Gastroesophageal sphincter (tissue), 4 donors: ENCODE results near the gene ZEB1. TPM values are rescaled to one million over a fixed set of nuclear protein-coding genes. Genes with fewer than 3 reads are reported as not detected.

Experiments
- ATAC-seq: fragments of 150-250 bp; one replicate; pipeline ENCODE4 v1.9.1; 2016; ENCODE audit warnings: mild to moderate bottlenecking, moderate library complexity
- H3K27ac ChIP-seq, 4 donors: fragments of 200-600 bp; sonication (generic) in 3 of 4; 1 replicate in 3 of 4; 2 replicates in 1 of 4; pipeline ENCODE4 v1.5.1; 2016 to 2019
- H3K27me3 ChIP-seq: fragments of 200-600 bp; sonication (generic); one replicate; pipeline ENCODE4 v1.5.1; 2019
- H3K36me3 ChIP-seq, 2 donors: fragments of 200-600 bp; sonication (generic); one replicate each; pipeline ENCODE4 v1.5.1; 2019; ENCODE audit warnings: control low read depth in 1 of 2
- H3K4me1 ChIP-seq, 3 donors: fragments of 200-600 bp; sonication (generic); 1 replicate in 2 of 3; 2 replicates in 1 of 3; pipeline ENCODE4 v1.5.1; 2016 to 2019; ENCODE audit warnings: control low read depth in 2 of 3
- H3K4me3 ChIP-seq, 2 donors: fragments of 200-600 bp; sonication (generic); one replicate each; pipeline ENCODE4 v1.5.1; 2019; ENCODE audit warnings: mild to moderate bottlenecking in 1 of 2, moderate library complexity in 1 of 2
- H3K9me3 ChIP-seq, 3 donors: fragments of 200-600 bp; sonication (generic); one replicate each; pipeline ENCODE4 v1.5.1; 2017 to 2019; ENCODE audit warnings: control low read depth in 2 of 3
- EP300 ChIP-seq: sonication (generic); formaldehyde crosslinking; IDR thresholded peaks from one replicate; pipeline ENCODE4 v1.6.1; 2017; ENCODE audit warnings: antibody characterized with exemption, mild to moderate bottlenecking
- POLR2A ChIP-seq, 2 donors: fragments of 450-650 bp; IDR thresholded peaks; one replicate each; pipeline ENCODE4 v1.6.1; 2017; ENCODE audit warnings: antibody characterized with exemption in 2 of 2, mild to moderate bottlenecking in 2 of 2, moderate library complexity in 1 of 2
- POLR2AphosphoS5 ChIP-seq: sonication (generic); formaldehyde crosslinking; IDR thresholded peaks from one replicate; pipeline ENCODE4 v1.6.1; 2017; ENCODE audit warnings: antibody characterized with exemption
- WGBS, 2 donors: methylation state at CpG; one replicate each; pipeline ENCODE4 v1.1.5; 2018; ENCODE audit warnings: low coverage in 1 of 2; 5-methylcytosine and 5-hydroxymethylcytosine counted together
- total RNA-seq, 4 donors: library from RNA; depleted of rRNA; stranded (reverse); fragments of >200 nt; gene quantifications; one replicate each; pipeline ENCODE4 v1.1.0, GENCODE V29; 2016
- TF ChIP-seq, protein P1 (sequence below), 4 experiments: fragments of 200-600 bp in 2 of 4; fragments of 450-650 bp in 2 of 4; sonication (generic) in 1 of 4; IDR thresholded peaks; one replicate each; pipeline ENCODE4 v1.5.1; 2017 to 2019; ENCODE audit warnings: antibody characterized with exemption in 4 of 4, mild to moderate bottlenecking in 2 of 4, moderate library complexity in 2 of 4

ZEB1 gene
- total RNA-seq, 4 donors from 2014 or later = 191 to 219 (median 198) TPM

DNA sequence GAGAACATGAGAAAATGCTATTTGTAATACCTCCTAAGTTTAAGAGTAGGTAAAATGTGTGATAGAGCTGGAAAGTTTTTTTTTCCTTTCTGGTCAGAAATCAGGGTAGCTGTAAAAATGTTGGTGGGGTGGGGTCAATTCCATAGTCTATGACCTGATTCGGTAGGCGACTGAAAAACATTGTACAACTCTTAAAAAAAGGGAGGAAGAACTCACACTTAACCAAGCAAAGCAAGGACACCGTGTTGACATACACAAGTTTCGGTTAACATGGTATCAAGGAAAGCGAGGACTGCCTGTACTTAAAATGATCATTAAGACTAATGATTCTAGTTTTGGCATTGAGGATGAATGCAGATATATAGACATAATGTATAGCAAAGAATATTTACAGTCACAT lies 1.8 kb upstream of the ZEB1 start:
- TF ChIP-seq EP300 (no peak), POLR2AphosphoS5 (no peak), POLR2A (IDR thresholded peaks at IDR 0.05) (no peak)
- TF ChIP-seq, protein P1, sequence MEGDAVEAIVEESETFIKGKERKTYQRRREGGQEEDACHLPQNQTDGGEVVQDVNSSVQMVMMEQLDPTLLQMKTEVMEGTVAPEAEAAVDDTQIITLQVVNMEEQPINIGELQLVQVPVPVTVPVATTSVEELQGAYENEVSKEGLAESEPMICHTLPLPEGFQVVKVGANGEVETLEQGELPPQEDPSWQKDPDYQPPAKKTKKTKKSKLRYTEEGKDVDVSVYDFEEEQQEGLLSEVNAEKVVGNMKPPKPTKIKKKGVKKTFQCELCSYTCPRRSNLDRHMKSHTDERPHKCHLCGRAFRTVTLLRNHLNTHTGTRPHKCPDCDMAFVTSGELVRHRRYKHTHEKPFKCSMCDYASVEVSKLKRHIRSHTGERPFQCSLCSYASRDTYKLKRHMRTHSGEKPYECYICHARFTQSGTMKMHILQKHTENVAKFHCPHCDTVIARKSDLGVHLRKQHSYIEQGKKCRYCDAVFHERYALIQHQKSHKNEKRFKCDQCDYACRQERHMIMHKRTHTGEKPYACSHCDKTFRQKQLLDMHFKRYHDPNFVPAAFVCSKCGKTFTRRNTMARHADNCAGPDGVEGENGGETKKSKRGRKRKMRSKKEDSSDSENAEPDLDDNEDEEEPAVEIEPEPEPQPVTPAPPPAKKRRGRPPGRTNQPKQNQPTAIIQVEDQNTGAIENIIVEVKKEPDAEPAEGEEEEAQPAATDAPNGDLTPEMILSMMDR (IDR thresholded peaks at IDR 0.05) = no peak

DNA sequence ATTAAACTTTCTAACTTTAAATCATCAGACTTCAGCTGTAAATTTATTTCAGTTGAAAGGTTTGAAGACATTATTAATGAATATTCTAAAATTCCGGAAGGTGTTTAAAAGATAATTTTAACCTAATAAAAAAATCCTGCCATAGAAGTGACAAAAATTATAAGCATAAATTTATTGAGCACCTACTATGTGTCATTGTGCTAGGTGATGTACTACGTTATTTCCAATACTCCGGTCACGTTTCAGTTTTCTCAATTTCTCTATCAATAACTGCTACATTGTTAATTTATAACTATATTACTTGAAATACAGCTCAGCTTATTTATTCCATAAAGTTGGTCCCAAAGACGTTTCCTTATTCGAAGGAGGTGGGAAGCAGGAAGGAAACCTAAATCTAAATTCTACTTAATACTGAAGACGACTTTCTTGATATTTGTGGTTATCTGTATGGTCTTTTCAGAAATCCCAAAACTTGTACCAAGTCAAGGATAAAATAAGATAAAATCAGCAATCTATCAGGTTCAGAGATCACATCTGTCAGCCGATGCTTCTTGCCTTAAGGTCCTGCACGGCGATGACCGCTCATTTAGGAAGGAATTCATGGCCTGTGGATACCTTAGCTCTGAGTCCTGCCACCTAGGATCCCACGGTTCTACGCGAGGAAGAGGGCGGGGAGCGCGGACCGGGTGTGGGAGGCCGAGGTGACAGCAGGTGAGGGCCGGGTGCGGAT lies 1.2 kb upstream of the ZEB1 start:
- no peaks in the 10 kb centered on the region for H3K9me3 ChIP-seq
- peaks cover 2 to 33% (median 4%) of the 10 kb centered on the region in 3 donors for H3K4me1 ChIP-seq
- no peak for ATAC-seq
- TF ChIP-seq POLR2AphosphoS5 (no peak), POLR2A (IDR thresholded peaks at IDR 0.05) (no peak), EP300 (no peak)
- TF ChIP-seq, protein P1 (IDR thresholded peaks at IDR 0.05) = no peak
- peak overlapping the region; percentile 95 to 100 (median 96) for H3K27ac ChIP-seq
- H3K27me3 ChIP-seq = no peaks in the 10 kb centered on the region
- WGBS, 2 donors = 58 to 65% methylated on average over 9 to 10 of the region's 21 CpGs
- no peaks in the 10 kb centered on the region for H3K36me3 ChIP-seq
- H3K4me3 ChIP-seq = peak overlapping the region; percentile 80 to 96

More for the DNA sequence above, 1.8 kb upstream of the ZEB1 start:
- 94 to 98% methylated on average over 5 of the region's 5 CpGs for WGBS, 2 donors
- peaks cover 2 to 27% (median 4%) of the 10 kb centered on the region in 3 donors for H3K4me1 ChIP-seq
- no peaks in the 10 kb centered on the region for H3K36me3 ChIP-seq
- H3K9me3 ChIP-seq = no peaks in the 10 kb centered on the region
- H3K4me3 ChIP-seq = no peak overlapping the region
- no peak overlapping the region for H3K27ac ChIP-seq
- no peak for ATAC-seq
- no peaks in the 10 kb centered on the region for H3K27me3 ChIP-seq

DNA sequence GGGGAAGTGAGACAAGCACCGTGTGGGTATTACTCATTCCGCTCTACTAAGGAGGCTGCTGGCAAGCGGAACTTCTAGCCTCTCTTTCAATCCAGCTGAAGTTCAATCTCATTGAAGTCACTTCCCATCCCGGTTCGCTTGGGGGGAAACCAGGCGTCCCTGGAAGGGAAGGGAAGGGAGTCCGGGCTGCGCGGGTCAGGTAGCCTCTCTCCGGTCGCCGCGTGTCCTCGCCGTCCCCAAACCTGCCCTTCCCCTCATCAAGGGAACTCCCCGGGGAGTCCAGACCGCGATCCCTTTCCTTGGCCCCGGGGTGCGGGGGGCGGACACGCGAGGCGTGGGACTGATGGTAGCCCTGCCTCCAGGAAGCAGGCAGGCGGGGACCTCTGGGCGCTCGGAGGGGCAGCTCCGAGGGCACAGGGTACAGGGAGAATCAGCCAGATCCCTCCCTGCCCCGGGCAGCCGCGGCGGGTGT lies 598 bp upstream of the ZEB1 start:
- Histone ChIP-seq H3K27me3 (no peaks in the 10 kb centered on the region), H3K4me3 (peak overlapping the region; percentile 80 to 96), H3K9me3 (no peaks in the 10 kb centered on the region), H3K36me3 (no peaks in the 10 kb centered on the region), H3K4me1 (peaks cover 2 to 39% (median 4%) of the 10 kb centered on the region in 3 donors), H3K27ac (peak overlapping the region; percentile 95 to 100 (median 96))
- ATAC-seq = peak; percentile 62
- no CpG with 5 or more reads among the region's 32 CpGs for WGBS, 2 donors
- TF ChIP-seq POLR2A (IDR thresholded peaks at IDR 0.05) (peak in 1 of 2 donors; percentile 12), EP300 (no peak), POLR2AphosphoS5 (peak; percentile 8)
- TF ChIP-seq, protein P1 (IDR thresholded peaks at IDR 0.05) = no peak

DNA sequence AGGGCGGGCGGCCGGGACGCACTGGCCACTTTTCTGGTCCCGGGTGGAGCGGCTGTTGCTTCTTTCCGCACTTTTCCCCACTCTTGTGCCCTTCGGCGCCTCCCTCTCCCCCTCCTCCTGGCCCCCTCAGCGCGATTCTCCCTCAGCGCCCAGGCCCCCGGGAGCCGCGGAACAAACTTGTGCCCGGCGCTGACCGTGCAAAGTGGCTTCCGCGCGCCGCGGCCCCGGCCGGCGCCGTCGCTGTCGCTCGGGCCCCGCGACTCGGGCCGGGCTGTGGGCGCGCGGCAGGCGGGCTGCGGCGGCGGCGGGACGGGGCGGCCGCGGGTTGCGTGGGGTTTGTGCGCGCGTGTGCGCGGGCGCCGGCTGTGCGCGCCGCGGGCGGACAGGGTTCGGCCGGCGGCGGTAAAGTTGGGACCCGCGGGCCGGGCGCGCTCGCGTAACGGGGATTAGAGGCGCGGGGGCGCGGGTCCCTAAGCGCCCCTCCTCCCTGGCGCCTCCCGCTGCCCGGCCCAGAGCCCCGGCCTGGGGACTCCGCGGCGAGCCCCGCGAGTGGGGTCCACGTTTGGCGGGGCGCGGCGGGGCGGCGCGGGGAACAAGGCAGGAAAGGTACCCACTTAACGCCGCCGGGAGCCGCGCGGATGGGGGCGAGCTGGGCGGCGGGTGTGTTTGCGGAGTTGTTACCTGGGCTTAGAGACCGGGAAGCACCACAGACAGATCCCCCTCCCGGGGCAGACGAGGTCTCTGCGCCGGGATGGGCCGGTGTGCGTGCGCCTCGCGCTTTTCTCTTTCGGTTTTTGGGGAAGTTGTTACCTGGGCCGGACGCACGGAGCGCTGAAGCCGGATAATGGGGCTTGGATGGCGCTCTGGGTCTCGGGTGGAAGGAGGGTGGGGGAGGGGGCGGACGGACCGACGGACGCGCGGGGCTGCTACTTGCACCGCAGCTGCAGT lies 860 bp downstream of the ZEB1 start:
- H3K9me3 ChIP-seq = no peaks in the 10 kb centered on the region
- no peaks in the 10 kb centered on the region for H3K27me3 ChIP-seq
- peak overlapping the region; percentile 95 to 100 (median 96) for H3K27ac ChIP-seq
- H3K4me1 ChIP-seq = peaks cover 3 to 48% (median 4%) of the 10 kb centered on the region in 3 donors
- peak overlapping the region; percentile 80 to 96 for H3K4me3 ChIP-seq
- peak; percentile 20 for ATAC-seq
- H3K36me3 ChIP-seq = no peaks in the 10 kb centered on the region
- TF ChIP-seq, protein P1 (IDR thresholded peaks at IDR 0.05) = peak in 2 of 4 experiments; percentile 4 to 10
- TF ChIP-seq EP300 = no peak
- no peak for TF ChIP-seq POLR2AphosphoS5
- TF ChIP-seq POLR2A (IDR thresholded peaks at IDR 0.05) = peak; percentile 6 to 9
- 0% methylated on average over 7 of the region's 129 CpGs; no CpG with 5 or more reads in 1 of the 2 donors for WGBS, 2 donors
